Pancreas (tissue), 10 donors: ENCODE results near the gene SLC38A11. TPM values are rescaled to one million over a fixed set of nuclear protein-coding genes. Genes with fewer than 3 reads are reported as not detected.
"Not testable (repeated sequence)": the region's sequence is repeated elsewhere in the genome, so short reads cannot be mapped to it uniquely, and the experiment has no call there.

Experiments used
- ATAC-seq, 4 donors: fragments of 200-7000 bp; cut with Tn5 transposase; one replicate each; pipeline versions ENCODE4 v1.8.0 to v1.9.1; 2020; ENCODE audit warnings: mild to moderate bottlenecking in 4 of 4, moderate library complexity in 4 of 4
- DNase-seq, 6 donors: peaks; one replicate each; pipeline ENCODE4 v3.0.0-alpha.2; 2020
- FAIRE-seq: peaks from 2 replicates; lab custom pipeline; 2012; peaks lifted over from hg19 to GRCh38; lab: Jason Lieb, UNC
- H3K27ac ChIP-seq, 4 donors: fragments of 200-600 bp; sonication (generic); 1 replicate in 3 of 4; 2 replicates in 1 of 4; pipeline versions ENCODE4 v1.5.0 to v1.8.0; 2020
- H3K27me3 ChIP-seq, 4 donors: fragments of 200-600 bp; one replicate each; pipeline ENCODE4 v1.8.0; 2021
- H3K36me3 ChIP-seq, 3 donors: fragments of 200-600 bp; sonication (generic) in 1 of 3; one replicate each; pipeline versions ENCODE4 v1.5.0 to v1.8.0; 2020 to 2021
- H3K4me1 ChIP-seq, 3 donors: fragments of 200-600 bp; one replicate each; pipeline ENCODE4 v1.8.0; 2021
- H3K4me3 ChIP-seq, 4 donors: fragments of 200-600 bp; sonication (generic) in 2 of 4; one replicate each; pipeline versions ENCODE4 v1.5.0 to v1.8.0; 2020 to 2021
- H3K9me3 ChIP-seq, 4 donors: fragments of 200-600 bp; one replicate each; pipeline ENCODE4 v1.8.0; 2021
- CTCF ChIP-seq, 4 donors: fragments of 200-600 bp; sonication (generic) in 3 of 4; IDR thresholded peaks; one replicate each; pipeline versions ENCODE4 v1.5.0 to v1.8.0; 2021; ENCODE audit warnings: antibody characterized with exemption in 4 of 4
- WGBS, 2 donors: extraction: QIAGEN DNeasy Blood & Tissue Kit; methylation state at CpG; one replicate each; pipeline ENCODE4 v1.1.7; 2013; 5-methylcytosine and 5-hydroxymethylcytosine counted together
- intact Hi-C, 3 donors: fragments of 100-400 bp; cut with DNase I; formaldehyde crosslinking; loops; one replicate each; pipeline versions ENCODE4 v1.11.1 to v1.14.2; 2022
- polyA plus RNA-seq, 2 donors: library from polyadenylated mRNA; stranded (reverse); fragments of 200-250 nt; gene quantifications; one replicate each; pipeline ENCODE4 v1.2.3, GENCODE V29; 2013
- total RNA-seq, 6 donors: library from RNA; stranded (reverse); fragmentation: NEBNext Ultra II Directional in 4 of 6; extraction: Animal tissue kit (Norgen Biotek cat#: 25700) in 4 of 6; gene quantifications; one replicate each; pipeline versions ENCODE4 v1.2.1 to v1.2.4, GENCODE V29; 2021 to 2023
- donor health status: healthy with polysubstance abuse.
- donor health status: DM: no; HTN: no; CAD: no; lungs with moderate emphysema.
- donor health status: DM: no; HTN: no; CAD: no.
- donor health status: control.
- donor health status: control.
- donor health status: Bipolar disorder and iron deficiency.
- donor health status: DM: yes; HTN: yes; CAD: no.
- donor health status: DM: no; HTN: no; CAD: no.
- donor health status: DM: no; HTN: no; CAD: no.
- donor health status: DM: yes; HTN: yes; CAD: no.

SLC38A11 gene
- total and polyA plus RNA-seq, 8 donors = 0.55 to 5.7 (median 2.3) TPM

GRCh38 chr2:164868563-164869419, 86.5 kb downstream of the SLC38A11 start:
- DNase-seq = no peak
- peaks cover 0 to 4% (median 0%) of the 10 kb centered on the region in 3 donors for H3K4me1 ChIP-seq
- peak in 1 of 4 donors; percentile 18 for ATAC-seq
- intact Hi-C loops = no loop called here
- TF ChIP-seq CTCF (IDR thresholded peaks at IDR 0.05) = no peak
- no peak overlapping the region for H3K4me3 ChIP-seq
- 78 to 82% methylated on average over 5 of the region's 5 CpGs for WGBS, 2 donors
- no peaks in the 10 kb centered on the region for H3K9me3 ChIP-seq
- no peak overlapping the region for H3K27ac ChIP-seq
- no peaks in the 10 kb centered on the region for H3K36me3 ChIP-seq
- H3K27me3 ChIP-seq = no peaks in the 10 kb centered on the region
- no peak for FAIRE-seq

- Histone ChIP-seq H3K27ac (no peak overlapping the region), H3K4me3 (no peak overlapping the region), H3K9me3 (no peaks in the 10 kb centered on the region), H3K4me1 (peaks cover 0 to 4% (median 0%) of the 10 kb centered on the region in 3 donors), H3K27me3 (no peaks in the 10 kb centered on the region), H3K36me3 (no peaks in the 10 kb centered on the region)
- WGBS, 2 donors = 54 to 56% methylated on average over 3 of the region's 3 CpGs
- intact Hi-C loops = no loop called here
- DNase-seq (no peak), ATAC-seq (no peak), FAIRE-seq (no peak)
- TF ChIP-seq CTCF (IDR thresholded peaks at IDR 0.05) = no peak
These were observed 87.4 kb downstream of the SLC38A11 start for GRCh38 chr2:164867779-164868397.

- 88 to 93% methylated on average over 1 of the region's 1 CpG for WGBS, 2 donors
- FAIRE-seq, H3K4me3 ChIP-seq, H3K4me1 ChIP-seq, H3K36me3 ChIP-seq, H3K27ac ChIP-seq, intact Hi-C loops, ATAC-seq, H3K9me3 ChIP-seq, H3K27me3 ChIP-seq, DNase-seq: not testable (repeated sequence)
These were observed 88.9 kb downstream of the SLC38A11 start for GRCh38 chr2:164866381-164866780.

GRCh38 chr2:164860694-164861042, 94.7 kb downstream of the SLC38A11 start:
- Histone ChIP-seq H3K36me3 (no peaks in the 10 kb centered on the region), H3K4me3 (no peak overlapping the region), H3K27ac (no peak overlapping the region), H3K27me3 (no peaks in the 10 kb centered on the region), H3K9me3 (no peaks in the 10 kb centered on the region), H3K4me1 (peaks cover 7 to 28% (median 10%) of the 10 kb centered on the region in 3 donors)
- TF ChIP-seq CTCF (IDR thresholded peaks at IDR 0.05) = no peak
- intact Hi-C loops = no loop called here
- FAIRE-seq (no peak), DNase-seq (no peak), ATAC-seq (no peak)

- WGBS, 2 donors = 92 to 95% methylated on average over 4 of the region's 4 CpGs
- H3K27me3 ChIP-seq, H3K36me3 ChIP-seq, intact Hi-C loops, H3K4me3 ChIP-seq, H3K27ac ChIP-seq, H3K9me3 ChIP-seq, DNase-seq, FAIRE-seq: not testable (repeated sequence)
- peak in 2 of 4 donors; percentile 16 to 58 for ATAC-seq
- peaks cover 7 to 28% (median 10%) of the 10 kb centered on the region in 3 donors for H3K4me1 ChIP-seq
These were observed 95.2 kb downstream of the SLC38A11 start for GRCh38 chr2:164859906-164860693.
